GM12873 (cell line): ENCODE measurements around the gene MED26.
A peak's percentile ranks its signal among the peaks of the same experiment; 100 is the strongest.

Experiments
- CTCF ChIP-seq: IDR thresholded peaks from 2 replicates; pipeline ENCODE4 v1.5.1; 2012; ENCODE audit warnings: low read depth, mild to moderate bottlenecking, moderate library complexity, low read length, control low read depth; ENCODE audit not compliant: insufficient read depth; ENCODE audit errors: missing control alignments

MED26 gene

GRCh38 chr19:16573925-16574324, 54.1 kb downstream of the MED26 start:
- no peak for TF ChIP-seq CTCF

GRCh38 chr19:16573296-16573695, 54.7 kb downstream of the MED26 start:
- no peak for TF ChIP-seq CTCF

- TF ChIP-seq CTCF: no peak
These were observed 55.4 kb downstream of the MED26 start, which contains the start of gene SLC35E1 for GRCh38 chr19:16572332-16573211. SLC35E1 (minus strand) TSS chr19:16572415; CDS start chr19:16572364, 51 bp downstream.

- TF ChIP-seq CTCF: peak; percentile 5
These were observed 56.1 kb downstream of the MED26 start for GRCh38 chr19:16571822-16572331.

GRCh38 chr19:16571283-16571682, 56.7 kb downstream of the MED26 start:
- no peak for TF ChIP-seq CTCF

GRCh38 chr19:16569609-16570320, 58.2 kb downstream of the MED26 start:
- TF ChIP-seq CTCF: no peak

GRCh38 chr19:16566702-16567101, 61.3 kb downstream of the MED26 start:
- TF ChIP-seq CTCF: no peak
